C4-2B (cell line): ENCODE measurements around the gene HSH2D.

Experiments used
- H3K27ac ChIP-seq: fragments of 450-650 bp; 2 replicates; pipeline ENCODE4 v1.5.1; 2017
- CTCF ChIP-seq: fragments of 450-650 bp; conservative IDR thresholded peaks from 2 replicates; pipeline ENCODE4 v1.5.1; 2017; ENCODE audit warnings: mild to moderate bottlenecking
- ZFX ChIP-seq: fragments of 450-650 bp; IDR thresholded peaks from 2 replicates; pipeline ENCODE4 v1.6.1; 2017

The HSH2D gene

GRCh38 chr19:16190198-16190597, 46.7 kb downstream of the HSH2D start:
- no peak overlapping the region for H3K27ac ChIP-seq
- TF ChIP-seq ZFX (no peak), CTCF (no peak)

- H3K27ac ChIP-seq: no peak overlapping the region
- no peak for TF ChIP-seq ZFX
- TF ChIP-seq CTCF: no peak
Measured at GRCh38 chr19:16190736-16191135, 47.3 kb downstream of the HSH2D start.

GRCh38 chr19:16191216-16191908, 47.9 kb downstream of the HSH2D start:
- no peak overlapping the region for H3K27ac ChIP-seq
- TF ChIP-seq CTCF: no peak
- no peak for TF ChIP-seq ZFX

- TF ChIP-seq ZFX (no peak), CTCF (no peak)
- no peak overlapping the region for H3K27ac ChIP-seq
Measured at GRCh38 chr19:16193466-16193865, 50.0 kb downstream of the HSH2D start.

- no peak for TF ChIP-seq CTCF
- no peak for TF ChIP-seq ZFX
- peak overlapping the region; percentile 76 for H3K27ac ChIP-seq
Measured at GRCh38 chr19:16197188-16197621, 53.7 kb downstream of the HSH2D start.

GRCh38 chr19:16197622-16198369, 54.3 kb downstream of the HSH2D start, which contains the start of gene AP1M1:
AP1M1 (plus strand) TSS chr19:16197911; CDS start chr19:16198027, 116 bp downstream.
- peak within 1 kb of the TSS; percentile 76 for H3K27ac ChIP-seq
- TF ChIP-seq ZFX (peak; percentile 78; the same call in 1 of the 2 replicates), CTCF (no peak)

- TF ChIP-seq ZFX (no peak), CTCF (no peak)
- H3K27ac ChIP-seq: peak overlapping the region; percentile 76
Measured at GRCh38 chr19:16198370-16198651, 54.8 kb downstream of the HSH2D start.
